A673 (cell line): ENCODE results near the gene PFN2. TPM values are rescaled to one million over a fixed set of nuclear protein-coding genes. Genes with fewer than 3 reads are reported as not detected.
"Not testable (repeated sequence)": the region's sequence is repeated elsewhere in the genome, so short reads cannot be mapped to it uniquely, and the experiment has no call there.

Experiments used
- BruUV-seq: library from RNA; stranded (reverse); fragments of 400-500 nt; replicated peaks from 2 replicates; lab custom pipeline; 2021; lab: Mats Ljungman, UMichigan
- CTCF ChIA-PET: fragments of 300-600 bp; sonication (Branson Sonifier 250); formaldehyde crosslinking; loops from one replicate; lab custom pipeline; 2022; ENCODE audit warnings: antibody characterized with exemption; lab: Charles Lee
- POLR2A ChIA-PET: fragments of 300-600 bp; sonication (Branson Sonifier 250); formaldehyde crosslinking; loops from one replicate; lab custom pipeline; 2022; ENCODE audit warnings: antibody characterized with exemption; ENCODE audit not compliant: low non-redundant PET; lab: Charles Lee
- DNase-seq: peaks from one replicate; pipeline ENCODE4 v3.0.0-alpha.2; 2015; ENCODE audit warnings: low spot score
- H3K27ac ChIP-seq: fragments of 200-600 bp; sonication (generic); 2 replicates; pipeline ENCODE4 v1.5.1; 2016; ENCODE audit warnings: mixed run types, low read depth, mild to moderate bottlenecking, mixed read lengths, antibody characterized with exemption, low read length; ENCODE audit not compliant: poor library complexity, severe bottlenecking
- H3K27me3 ChIP-seq: fragments of 200-600 bp; sonication (generic); replicated peaks from 2 replicates; pipeline ENCODE4 v1.6.1; 2017; ENCODE audit warnings: mixed run types, low read depth, mild to moderate bottlenecking, mixed read lengths, antibody characterized with exemption, low read length; ENCODE audit not compliant: insufficient read depth, poor library complexity
- H3K36me3 ChIP-seq: fragments of 200-600 bp; sonication (generic); 2 replicates; pipeline ENCODE4 v1.6.1; 2016; ENCODE audit warnings: mixed run types, mild to moderate bottlenecking, mixed read lengths, antibody characterized with exemption, low read length; ENCODE audit not compliant: insufficient read depth, poor library complexity, severe bottlenecking
- H3K4me1 ChIP-seq: fragments of 200-600 bp; sonication (generic); 2 replicates; pipeline ENCODE4 v1.6.1; 2017; ENCODE audit warnings: mixed run types, mild to moderate bottlenecking, mixed read lengths, antibody characterized with exemption, low read length; ENCODE audit not compliant: insufficient read depth, poor library complexity, severe bottlenecking
- H3K4me3 ChIP-seq: fragments of 200-600 bp; sonication (generic); 2 replicates; pipeline ENCODE4 v1.5.1; 2016; ENCODE audit warnings: low read depth, mixed run types, mild to moderate bottlenecking, mixed read lengths, low read length; ENCODE audit not compliant: poor library complexity, severe bottlenecking
- H3K9me3 ChIP-seq: fragments of 200-600 bp; sonication (generic); 2 replicates; pipeline ENCODE4 v1.6.1; 2016; ENCODE audit warnings: mixed run types, low read depth, mild to moderate bottlenecking, mixed read lengths, antibody characterized with exemption, low read length; ENCODE audit not compliant: poor library complexity, severe bottlenecking
- CTCF ChIP-seq: fragments of 300-800, 200-600 bp; sonication (generic); conservative IDR thresholded peaks from 2 replicates; pipeline ENCODE4 v1.5.1; 2017; ENCODE audit warnings: low read depth, mild to moderate bottlenecking, antibody characterized with exemption, low read length, moderate library complexity, mixed read lengths
- EZH2 ChIP-seq: fragments of 200-600 bp; sonication (generic); IDR thresholded peaks from 2 replicates; pipeline ENCODE4 v1.6.1; 2017; ENCODE audit warnings: borderline replicate concordance, low read depth, mild to moderate bottlenecking, mixed read lengths, antibody characterized with exemption, low read length; ENCODE audit not compliant: poor library complexity, severe bottlenecking
- intact Hi-C: fragments of 100-400 bp; cut with micrococcal nuclease; formaldehyde crosslinking; loops from one replicate; pipeline ENCODE4 v1.10.0; 2022; ENCODE audit not compliant: unreplicated experiment
- total RNA-seq: library from RNA; stranded (reverse); gene quantifications from 2 replicates; pipeline ENCODE4 v1.2.3, GENCODE V29; 2021

The PFN2 gene
- total RNA-seq, 1 experiment from 2014 or later, result 374 TPM

GRCh38 chr3:149941186-149941585, 29.5 kb downstream of the PFN2 start:
- TF ChIP-seq EZH2 (no peak), CTCF (no peak)
- no peak overlapping the region for H3K27ac ChIP-seq
- no TSS peak for BruUV-seq
- no peak overlapping the region for H3K4me3 ChIP-seq
- ChIA-PET POLR2A (no interaction called here), CTCF (no interaction called here)
- no peak for DNase-seq
- intact Hi-C loops, result no loop called here
- H3K4me1 ChIP-seq, result no peaks in the 10 kb centered on the region
- H3K9me3 ChIP-seq, result peaks cover 19% of the 10 kb centered on the region
- no peaks in the 10 kb centered on the region for H3K27me3 ChIP-seq
- peaks cover 3% of the 10 kb centered on the region for H3K36me3 ChIP-seq

DNA sequence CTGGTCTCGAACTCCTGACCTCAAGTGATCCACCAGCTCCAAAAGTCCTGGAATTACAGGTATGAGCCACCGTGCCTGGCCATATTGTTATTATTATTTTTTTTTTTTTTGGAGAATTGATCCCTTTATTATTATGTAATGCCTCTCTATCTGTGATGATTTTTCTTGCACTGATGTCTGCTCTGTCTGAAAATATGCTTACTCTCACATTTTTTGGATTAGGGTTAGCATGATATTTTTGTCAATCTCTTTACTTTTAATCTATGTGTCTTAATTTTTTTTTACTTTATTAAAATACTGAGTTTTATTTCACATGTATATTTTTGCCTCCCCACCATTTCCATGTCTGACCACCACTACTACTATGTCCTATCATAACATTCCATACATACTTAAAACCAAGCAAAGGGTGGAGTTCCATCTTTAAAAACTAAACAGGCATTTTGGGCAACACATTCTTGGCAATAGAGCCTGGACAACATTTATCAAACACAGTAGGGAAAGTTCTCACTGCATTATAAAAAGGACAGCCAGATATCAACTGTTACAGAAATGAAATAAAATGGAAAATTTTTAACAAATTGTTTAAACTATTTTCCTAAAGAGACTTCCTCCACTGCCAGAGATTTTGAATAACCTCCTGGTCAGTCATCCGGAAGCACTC, 32.2 kb downstream of the PFN2 start:
- CTCF ChIA-PET, result interaction anchor here (0.8 kb wide), 1 partner anchor 282 kb away, joined by 4 read pairs; no protein-coding TSS in a partner anchor
- H3K4me3 ChIP-seq, H3K27ac ChIP-seq, H3K4me1 ChIP-seq, H3K27me3 ChIP-seq, intact Hi-C loops, H3K36me3 ChIP-seq, BruUV-seq, POLR2A ChIA-PET, DNase-seq: not testable (repeated sequence)
- peaks cover 14% of the 10 kb centered on the region for H3K9me3 ChIP-seq

DNA sequence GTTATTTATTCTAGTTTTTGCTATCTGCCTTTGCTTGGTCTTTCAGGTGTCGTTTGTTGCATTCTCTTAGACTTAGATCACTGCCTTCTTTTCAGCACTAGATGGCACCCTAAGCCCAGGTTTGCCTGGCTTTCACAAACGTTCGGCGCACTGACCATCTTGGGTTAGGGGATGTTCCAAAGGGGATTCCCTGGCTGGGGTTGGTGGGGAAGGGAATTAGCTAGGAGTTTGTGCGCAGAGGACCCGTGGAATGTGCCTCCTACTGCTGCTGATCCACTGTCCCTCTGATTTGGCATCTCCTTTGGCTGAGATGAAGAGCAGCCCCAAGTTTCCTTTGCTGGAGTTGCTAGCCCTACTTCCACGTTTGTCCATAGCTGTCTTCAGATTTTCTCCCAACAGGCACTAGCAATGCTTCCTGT, 33.9 kb downstream of the PFN2 start:
- TF ChIP-seq CTCF (peak; percentile 86), EZH2 (no peak)
- Histone ChIP-seq H3K4me1 (no peaks in the 10 kb centered on the region), H3K36me3 (no peaks in the 10 kb centered on the region), H3K27ac (no peak overlapping the region), H3K27me3 (no peaks in the 10 kb centered on the region), H3K9me3 (no peaks in the 10 kb centered on the region), H3K4me3 (no peak overlapping the region)
- intact Hi-C loops, result loop anchor here (1.0 kb wide), 2 partner anchors 247 to 284 kb away; no protein-coding TSS in a partner anchor
- no TSS peak for BruUV-seq
- ChIA-PET POLR2A (no interaction called here), CTCF (interaction anchor here (0.7 to 1.0 kb wide), 3 partner anchors 29 to 128 kb away, joined by 3 read pairs; no protein-coding TSS in a partner anchor)
- DNase-seq, result peak; percentile 82

DNA sequence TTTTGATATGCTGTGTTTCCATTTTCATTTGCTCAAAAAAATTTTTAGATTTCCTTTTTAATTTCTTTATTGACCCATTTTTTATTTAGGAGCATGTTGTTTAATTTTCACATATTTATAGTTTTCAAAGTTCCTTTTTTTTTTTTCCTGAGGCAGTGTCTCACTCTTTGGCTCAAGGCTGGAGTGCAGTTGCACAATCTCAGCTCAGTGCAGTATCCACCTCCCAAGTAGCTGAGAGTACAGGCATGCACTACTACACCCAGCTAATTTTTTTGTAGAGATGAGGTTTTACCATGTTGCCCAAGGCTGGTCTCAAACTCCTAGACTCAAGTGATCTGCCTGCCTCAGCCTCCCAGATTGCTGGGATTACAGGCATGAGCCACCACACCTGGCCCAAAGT, 36.2 kb downstream of the PFN2 start:
- no peak for DNase-seq
- H3K27me3 ChIP-seq, result no peaks in the 10 kb centered on the region
- no peak overlapping the region for H3K27ac ChIP-seq
- ChIA-PET POLR2A (no interaction called here), CTCF (no interaction called here)
- no peaks in the 10 kb centered on the region for H3K36me3 ChIP-seq
- no peak for TF ChIP-seq EZH2
- no peak for TF ChIP-seq CTCF
- no peaks in the 10 kb centered on the region for H3K9me3 ChIP-seq
- BruUV-seq, result no TSS peak
- no peak overlapping the region for H3K4me3 ChIP-seq
- no peaks in the 10 kb centered on the region for H3K4me1 ChIP-seq
- intact Hi-C loops, result no loop called here
